Kidney tubule cell (primary cell): Measurements from ENCODE around the gene PABPN1L.

ENCODE experiments used
- DNase-seq: peaks from one replicate; pipeline ENCODE4 v3.0.0-alpha.2; 2018; ENCODE audit warnings: low spot score

The PABPN1L gene

DNA sequence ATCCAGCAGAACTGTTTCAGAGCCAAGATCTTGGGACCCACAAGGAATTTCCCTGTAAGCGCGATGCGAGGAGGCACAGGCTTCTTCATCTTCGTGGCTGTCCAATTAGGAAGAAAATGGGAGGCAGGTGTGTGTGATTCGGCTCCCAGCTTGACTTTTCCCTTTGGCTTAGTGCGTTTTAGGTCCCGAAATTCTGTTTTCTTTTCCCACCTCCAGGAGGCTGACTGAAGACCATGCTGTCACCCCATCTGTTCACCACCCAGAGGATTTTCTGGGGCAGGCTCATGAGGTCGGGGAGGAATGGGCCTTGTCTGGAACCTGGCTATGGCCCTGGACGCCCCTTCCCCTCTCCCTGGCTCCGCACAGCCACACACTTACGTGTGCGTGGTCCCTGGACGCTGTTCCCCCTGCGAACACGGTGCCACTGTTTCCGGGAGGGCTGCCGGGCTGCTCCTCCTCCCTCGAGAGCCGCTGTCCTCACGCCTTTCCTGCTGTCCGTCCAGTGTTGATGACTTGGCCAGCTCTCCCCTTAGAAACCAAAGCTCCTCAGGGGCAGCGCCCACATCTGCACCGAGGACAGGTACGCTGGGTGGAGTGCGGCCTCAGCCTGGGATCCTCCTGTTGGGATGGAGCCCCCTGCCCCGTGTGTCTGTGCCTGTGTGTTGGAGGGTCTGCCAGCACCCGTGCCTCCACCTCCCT, 2.7 kb upstream of the PABPN1L start:
- no peak for DNase-seq

DNA sequence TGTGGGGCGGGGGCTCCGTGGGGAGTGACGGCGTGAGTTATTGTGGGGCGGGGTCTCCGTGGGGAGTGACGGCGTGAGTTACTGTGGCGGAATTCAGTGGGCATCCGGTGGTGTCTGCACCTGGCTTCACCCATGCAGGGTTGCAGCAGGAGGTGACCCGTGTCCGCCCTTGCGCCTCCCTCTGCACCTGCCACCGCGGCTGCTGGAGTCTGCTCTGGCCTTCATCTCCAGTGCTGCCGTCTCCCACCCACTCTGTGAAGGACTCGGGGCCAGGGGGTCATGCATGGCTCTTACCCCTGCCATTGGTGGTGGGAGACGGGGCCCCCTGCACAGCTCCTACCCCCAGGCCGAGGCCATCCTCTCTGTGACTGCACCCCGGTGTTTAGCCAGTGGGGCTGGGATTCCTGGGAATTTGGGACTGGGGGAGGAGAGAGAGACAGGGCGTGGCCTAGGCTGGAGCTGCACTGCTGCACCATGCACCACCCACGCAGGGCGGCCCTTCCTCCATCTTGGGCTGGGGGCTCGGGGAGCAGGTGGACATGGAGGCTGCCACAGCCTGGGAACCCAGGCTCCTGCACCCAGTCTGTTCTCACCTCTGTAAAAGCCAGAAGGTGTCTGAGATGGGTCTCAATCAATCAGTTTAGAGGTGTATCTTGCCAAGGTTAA, 1.3 kb upstream of the PABPN1L start:
- no peak for DNase-seq

DNA sequence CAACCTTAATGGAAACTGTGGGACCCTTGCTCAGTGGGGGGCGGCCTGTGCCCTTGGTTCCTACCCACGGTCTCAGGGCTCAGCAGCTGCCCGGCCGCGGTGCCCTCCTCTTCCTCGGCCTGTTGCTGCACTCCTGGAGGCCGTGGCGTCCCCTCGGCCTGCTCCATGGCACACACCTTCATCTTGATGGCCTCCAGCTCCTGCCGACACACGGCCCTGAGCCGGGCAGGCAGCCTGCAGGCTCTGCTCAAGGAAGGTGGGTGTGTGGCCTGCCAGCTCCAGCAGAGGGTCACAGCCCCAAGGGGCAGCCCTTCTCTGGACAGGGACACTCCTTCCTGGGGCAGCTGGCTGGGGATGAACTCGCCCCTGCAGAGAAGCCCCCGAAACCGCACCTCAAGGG, 718 bp downstream of the PABPN1L start:
- DNase-seq, result no peak

DNA sequence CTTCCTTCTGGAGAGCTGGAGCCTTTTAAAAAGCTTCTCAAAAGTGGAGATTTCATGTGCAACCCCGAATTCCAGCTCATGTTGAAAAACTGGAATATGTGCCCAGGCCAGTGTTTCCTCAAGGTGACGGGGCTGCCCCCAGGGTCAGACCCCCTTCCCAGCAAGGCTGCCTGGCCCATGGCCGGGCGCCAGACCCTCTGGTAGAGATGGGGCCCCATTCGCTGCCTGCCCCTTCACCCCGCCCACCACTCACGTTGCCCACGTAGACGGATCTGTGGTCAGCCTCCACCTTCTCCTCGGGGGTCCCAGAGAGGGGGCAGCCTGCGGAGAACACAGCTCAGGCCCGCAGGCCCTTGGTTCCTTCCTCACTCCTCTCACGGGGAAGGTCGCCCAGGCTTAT, 1.1 kb downstream of the PABPN1L start:
- DNase-seq, result no peak

DNA sequence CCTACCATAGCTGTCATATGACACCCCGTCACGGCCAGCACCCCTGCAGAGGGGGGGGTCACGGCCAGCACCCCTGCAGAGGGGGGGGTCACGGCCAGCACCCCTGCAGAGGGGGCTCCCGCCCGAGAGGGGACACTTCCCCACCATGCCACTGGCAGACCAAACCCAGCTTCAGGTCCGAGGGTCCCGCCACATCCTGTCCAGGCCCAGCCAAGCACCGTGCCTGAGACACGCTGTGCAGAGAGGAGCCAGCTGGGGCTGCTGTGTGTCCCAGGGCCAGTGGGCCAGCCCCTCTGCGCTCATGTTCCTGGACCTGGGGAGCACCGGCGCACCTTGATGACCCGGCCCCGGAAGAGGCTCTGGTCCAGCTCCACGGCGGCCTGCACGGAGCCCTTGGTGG, 1.9 kb downstream of the PABPN1L start:
- DNase-seq, result no peak

DNA sequence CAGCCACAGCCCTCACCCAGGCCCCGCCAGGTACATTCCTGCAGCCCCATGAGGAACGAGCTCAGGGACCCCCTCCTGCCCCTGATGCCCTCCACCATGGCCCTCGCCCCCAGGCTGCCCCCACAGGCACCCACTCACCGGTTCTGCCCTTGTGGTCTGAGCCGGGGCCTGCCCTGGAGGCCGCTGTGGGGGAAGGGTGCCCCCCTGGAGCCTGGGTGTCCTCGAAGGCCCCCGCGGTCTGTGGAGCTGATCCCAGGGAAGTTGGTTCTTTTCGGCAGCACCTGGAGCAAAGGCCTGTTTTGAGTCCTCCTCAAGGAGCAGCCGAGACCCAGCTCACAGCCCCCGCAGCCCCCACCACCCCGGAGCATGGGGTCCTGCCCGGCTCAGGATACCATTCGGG, 2.4 kb downstream of the PABPN1L start:
- no peak for DNase-seq

DNA sequence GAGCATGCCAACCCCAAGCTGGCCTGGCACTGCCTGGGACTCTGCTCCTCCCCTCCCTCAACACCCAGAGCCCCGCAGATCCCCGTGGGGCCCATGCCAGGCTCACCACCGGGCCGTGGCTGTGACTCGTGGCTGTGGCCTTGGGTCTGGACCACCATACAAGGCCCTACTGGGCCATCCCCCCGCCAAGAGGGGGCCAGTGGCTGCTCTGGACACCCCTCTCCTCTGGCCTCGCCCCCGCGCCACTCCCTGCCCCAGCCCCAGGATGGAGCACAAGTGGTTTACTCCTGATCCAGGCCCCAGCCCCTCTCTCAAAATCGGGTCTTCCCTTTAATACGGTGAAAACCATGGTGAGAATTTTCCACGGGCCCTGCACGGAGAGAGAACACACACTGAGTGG, 3.0 kb downstream of the PABPN1L start:
- no peak for DNase-seq

DNA sequence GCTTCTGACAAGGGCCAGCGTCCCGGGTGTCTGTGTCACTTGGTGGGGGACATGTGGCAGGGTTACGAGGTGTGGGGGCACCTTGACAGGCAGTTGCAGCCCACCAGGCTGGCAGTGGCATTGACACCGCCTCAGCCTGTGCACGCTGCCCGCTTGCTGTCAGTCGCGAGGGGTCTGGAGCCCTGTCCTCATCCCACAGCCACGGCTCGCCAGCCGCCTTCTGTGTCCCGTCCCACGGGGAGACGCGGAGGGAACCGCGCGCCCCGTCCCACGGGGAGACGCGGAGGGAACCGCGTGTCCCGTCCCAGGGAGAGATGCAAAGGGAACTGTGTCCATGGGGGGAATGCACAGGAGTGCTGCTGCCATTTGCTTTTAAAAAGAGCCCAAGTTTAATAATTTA, 3.5 kb downstream of the PABPN1L start:
- no peak for DNase-seq

DNA sequence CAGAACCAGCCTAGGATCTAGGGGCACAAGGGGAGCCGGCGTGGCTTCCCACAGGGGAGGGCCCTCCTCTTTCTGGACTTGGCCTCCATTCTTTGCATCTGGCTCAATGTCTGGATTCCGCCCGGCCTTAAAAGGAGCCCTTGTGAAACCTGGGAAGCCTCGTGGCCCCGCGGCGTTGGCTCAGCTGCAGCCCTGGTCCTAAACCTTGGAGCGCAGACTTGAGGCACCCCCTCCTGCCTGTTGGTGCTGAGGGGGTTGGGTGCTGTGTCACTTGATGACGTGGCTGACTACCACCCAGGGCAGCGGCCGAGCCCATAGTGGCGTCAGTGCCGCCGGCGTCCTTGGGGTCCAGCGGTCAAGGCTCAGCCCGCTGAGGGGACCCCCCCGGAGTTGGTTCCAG, 5.1 kb downstream of the PABPN1L start:
- DNase-seq, result no peak

DNA sequence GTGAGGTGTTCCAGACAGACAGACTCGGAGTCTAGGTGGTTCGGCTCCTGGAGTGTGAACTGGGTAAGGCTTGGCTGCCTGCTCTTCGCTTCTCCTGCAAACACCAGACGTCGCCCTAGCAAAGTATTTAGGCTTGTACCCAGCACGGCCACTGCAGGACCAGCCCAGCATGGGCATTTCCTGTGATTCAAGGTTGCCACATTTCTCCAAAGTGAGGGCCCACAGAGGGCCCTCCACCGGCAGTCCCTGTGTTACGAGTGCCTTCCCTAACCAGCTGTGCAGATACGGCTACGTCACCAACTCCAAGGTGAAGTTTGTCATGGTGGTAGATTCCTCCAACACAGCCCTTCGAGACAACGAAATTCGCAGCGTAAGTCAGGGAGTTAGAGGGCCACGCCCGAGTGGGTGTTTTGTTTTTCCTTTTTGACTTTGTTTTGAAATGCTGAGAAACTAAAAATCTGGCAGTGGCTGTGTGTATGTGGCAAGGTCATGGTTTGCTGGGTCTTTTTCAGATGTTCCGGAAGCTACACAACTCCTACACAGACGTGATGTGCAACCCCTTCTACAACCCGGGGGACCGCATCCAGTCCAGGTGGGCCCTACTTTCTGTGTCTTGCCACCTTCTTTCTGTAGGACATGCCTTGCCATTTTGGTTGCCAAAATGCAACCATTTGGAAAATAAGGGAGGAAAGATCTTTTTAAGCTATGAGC, 6.9 kb downstream of the PABPN1L start:
- DNase-seq, result no peak

DNA sequence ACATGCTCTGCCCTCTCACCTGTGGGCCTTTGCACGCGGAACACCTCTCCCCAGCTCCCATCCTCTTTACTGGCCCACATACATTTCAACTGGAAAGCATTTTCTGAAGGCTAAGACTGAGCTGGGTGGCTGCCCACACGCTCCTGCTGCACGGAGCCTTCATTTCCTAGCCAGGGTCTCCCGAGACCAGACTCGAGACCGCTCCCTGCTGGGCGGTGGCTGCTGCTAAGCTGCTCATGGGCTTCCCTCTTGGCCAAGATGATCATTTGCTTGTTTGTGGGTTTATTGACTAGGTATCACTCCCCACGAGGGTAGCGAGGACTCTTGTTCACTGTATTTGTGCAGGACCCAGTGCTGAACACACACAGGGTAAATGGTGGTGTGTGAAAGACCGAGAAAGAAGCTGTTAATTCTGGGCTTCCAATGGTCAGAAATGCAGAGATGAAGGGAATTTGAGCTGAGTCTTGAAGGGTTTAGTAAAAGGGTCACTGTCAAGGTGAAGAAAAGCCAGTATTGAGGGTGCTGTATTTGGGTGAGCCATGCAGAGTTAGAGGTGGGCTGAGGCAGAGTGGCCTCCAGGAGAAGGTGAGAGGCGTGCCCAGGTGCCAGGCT, 8.6 kb downstream of the PABPN1L start:
- DNase-seq, result peak; percentile 79

DNA sequence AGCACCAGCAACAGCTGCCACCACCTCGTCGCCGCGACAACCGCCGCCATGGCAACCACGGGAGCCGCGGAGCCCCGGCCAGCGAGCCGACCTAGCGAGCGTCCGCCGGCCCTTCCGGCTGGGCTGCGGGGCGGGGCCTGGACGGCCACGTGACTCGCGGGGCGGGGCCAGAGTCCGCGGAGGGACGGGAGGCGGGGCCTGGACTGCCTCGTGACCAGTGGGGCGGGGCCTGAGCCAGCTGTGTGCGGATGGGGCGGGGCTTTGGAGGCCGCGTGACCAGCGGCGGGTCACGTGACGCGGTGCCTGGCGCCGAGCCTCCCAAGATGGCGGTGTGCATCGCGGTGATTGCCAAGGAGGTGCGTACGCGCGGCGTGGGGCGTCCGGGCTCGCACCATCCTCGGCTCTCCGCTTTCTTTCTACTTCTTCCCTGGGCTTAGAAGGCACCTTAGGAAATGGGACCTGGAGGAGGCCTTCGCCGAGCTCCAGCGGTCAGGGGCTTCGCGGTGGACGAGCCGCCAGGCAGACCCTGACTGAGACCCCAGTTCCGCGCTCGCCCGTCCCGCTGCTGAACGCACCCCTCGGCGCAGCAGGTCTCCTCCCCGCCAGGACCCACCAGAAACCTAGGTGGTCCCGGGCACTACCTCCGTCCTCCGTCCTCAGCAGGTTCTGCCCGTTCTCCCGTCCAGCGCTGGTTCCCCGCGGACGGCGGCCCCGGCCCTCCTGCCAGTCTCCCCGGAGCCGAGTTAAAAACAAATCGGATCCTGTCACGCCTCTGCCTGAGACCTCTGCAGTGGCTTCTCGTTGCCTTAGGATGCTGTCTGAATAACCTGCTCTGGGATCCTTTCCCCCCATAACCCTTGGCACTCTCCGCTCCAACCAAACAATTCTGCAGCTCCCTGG, 9.4 kb downstream of the PABPN1L start, which contains the start of the genes GALNS and TRAPPC2L:
GALNS (minus strand) TSS at position 120 of the 900 bp plus-strand sequence; CDS start at position 50, 70 bp downstream.
TRAPPC2L (plus strand) TSS at position 300 of the 900 bp plus-strand sequence; CDS start at position 324, 24 bp downstream.
- DNase-seq, result peak; percentile 95

DNA sequence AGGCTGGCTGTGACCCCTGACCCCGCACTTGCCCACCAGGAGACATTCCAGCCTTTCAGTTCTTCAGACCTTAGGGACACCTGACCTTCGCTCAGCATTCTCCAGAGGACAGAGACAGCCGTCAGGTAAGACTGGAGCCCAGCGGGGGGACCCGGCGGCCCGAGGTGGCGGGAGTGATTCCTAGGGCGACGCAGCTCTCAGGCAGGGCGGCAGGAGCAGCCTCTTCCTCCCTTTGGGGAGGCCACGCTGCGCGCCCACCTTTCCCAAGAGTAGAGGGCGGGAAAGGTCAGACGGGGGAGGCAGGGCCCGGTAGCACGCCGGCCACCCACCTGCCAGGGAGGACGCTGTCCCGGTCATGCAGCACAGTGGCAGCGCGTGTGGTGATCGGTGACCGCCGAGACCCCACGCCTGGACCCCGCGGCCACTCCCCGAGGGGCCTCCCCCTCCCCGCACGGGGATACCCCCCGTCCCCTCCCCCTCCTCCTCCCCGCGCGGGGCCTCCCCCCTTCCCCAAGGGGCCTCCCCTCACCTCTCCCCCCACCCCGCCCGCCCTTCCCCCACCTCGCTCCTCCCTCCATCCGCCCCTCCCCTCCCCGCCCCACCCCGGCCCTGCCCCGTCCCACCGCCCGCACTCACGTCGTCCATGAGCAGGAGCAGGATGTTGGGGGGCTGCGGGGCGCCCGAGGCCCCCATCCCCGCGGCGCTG, 10.2 kb downstream of the PABPN1L start:
- DNase-seq, result no peak

DNA sequence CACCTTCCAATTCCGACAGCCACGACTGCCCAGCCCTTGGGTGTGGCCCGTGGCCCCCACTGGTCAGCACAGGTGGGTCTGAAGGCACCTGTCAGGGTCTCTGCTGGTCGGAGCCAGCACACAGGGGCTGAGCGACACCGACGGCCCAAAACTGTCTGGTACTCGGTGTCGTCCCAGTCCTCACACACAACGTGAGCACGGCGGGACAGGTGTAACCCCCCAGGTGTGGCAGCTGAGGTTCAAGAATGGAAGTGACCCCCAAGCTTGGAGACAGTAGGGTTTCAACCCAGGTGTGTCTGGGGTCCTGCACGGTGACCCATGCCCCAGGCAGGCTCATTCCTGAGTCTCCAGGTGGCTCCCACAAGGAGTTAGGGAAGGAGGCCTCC, 10.7 kb downstream of the PABPN1L start:
- no peak for DNase-seq

DNA sequence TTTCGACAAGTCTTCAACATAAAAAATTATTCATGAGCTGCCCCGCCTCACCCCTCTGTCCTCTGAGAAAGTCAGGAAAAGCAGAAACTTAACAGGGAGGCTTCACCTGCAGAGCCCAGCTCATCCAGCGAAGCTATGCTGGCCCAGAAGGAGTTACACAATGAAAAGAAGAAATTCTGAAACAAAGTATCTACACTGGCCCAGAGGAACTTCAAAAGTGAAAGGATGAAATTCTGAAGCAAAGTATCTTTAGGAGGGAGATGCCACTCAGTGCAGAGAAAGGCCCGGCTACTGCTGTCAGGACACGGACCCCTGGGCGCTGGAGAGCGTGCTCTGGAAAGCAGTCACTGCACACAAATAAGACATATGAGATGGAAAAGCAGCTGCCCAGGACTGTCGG, 11.3 kb downstream of the PABPN1L start:
- DNase-seq, result no peak

DNA sequence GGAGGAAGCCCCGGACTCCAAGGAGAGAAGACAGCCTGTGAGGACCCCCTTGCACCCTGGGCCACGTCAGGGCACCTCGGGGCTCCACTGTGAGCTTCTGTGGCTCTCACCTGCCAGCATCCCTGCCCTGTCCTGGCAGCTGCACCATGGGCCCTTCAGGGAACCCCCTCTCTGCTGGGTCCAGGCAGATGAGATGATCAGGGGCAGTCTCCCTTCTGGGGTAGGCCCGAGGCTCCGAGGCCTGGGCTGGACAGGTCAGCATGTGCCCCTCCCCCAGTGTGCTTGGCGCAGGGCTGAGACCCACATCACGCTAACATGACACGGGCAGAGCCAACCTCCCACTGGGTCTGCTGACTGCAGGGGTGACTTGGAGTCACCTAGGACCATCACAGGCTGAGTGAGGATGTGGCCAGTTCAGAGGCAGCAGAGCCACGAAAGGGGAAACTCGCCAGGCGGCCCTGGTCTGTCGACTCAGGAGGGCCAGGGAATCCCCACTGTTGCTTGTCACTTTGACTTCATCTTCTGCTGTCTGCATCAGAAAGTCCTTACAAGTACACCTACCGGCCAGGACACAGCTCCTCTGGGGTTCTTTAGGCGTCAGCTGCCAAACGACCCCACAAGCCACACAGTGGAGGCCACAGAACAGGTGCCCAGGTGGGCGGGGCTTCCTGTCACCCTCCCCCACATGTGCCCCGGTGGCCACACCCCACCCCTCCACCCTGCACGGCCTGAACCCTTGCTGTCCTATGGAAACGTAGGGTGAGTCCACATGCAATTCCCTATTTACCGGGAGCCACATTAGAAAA, 12.0 kb downstream of the PABPN1L start:
- DNase-seq, result no peak

DNA sequence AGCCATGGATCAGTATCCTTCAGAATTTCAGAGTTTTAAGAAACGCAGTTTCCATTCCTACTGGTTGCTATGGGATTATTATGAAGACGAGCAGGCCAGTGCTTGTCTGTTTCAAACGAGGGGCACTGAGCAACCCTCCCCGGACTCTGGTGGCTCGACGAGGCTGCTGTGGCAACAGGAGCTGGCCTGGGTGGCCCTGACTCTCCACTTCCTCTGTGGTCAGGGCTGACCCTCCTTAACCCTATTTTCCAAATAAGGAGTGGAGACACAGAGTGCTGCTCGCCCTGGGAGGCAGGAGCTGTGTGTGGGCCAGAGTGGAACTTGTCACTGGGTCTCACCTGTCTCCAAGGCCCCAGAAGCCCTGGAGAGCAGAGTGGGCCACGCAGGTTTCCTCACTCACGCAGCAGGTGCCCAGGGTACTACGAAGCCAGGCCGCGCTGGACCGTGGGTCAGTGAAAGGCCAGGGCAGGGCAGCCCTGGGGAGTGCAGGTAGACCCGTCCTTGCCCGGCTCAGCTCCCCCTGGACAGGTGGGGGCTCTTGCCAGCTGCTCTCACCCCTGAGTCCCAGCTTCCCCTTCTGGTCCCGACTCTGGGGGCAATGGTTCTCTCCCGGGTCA, 13.0 kb downstream of the PABPN1L start:
- DNase-seq, result no peak

DNA sequence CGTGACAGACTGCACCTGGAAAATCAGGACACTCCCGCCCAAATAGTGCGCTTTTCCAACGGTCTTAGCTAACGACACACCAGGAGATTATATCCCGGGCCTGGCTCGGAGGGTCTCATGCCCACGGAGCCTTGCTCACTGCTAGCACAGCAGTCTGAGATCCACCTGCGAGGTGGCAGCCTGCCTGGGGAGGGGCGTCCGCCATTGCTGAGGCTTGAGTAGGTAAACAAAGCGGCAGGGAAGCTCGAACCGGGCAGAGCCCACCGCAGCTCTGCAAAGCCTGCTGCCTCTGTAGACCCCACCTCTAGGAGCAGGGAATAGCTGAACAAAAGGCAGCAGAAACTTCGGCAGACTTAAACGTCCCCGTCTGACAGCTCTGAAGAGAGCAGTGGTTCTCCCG, 14.8 kb downstream of the PABPN1L start:
- DNase-seq, result no peak

DNA sequence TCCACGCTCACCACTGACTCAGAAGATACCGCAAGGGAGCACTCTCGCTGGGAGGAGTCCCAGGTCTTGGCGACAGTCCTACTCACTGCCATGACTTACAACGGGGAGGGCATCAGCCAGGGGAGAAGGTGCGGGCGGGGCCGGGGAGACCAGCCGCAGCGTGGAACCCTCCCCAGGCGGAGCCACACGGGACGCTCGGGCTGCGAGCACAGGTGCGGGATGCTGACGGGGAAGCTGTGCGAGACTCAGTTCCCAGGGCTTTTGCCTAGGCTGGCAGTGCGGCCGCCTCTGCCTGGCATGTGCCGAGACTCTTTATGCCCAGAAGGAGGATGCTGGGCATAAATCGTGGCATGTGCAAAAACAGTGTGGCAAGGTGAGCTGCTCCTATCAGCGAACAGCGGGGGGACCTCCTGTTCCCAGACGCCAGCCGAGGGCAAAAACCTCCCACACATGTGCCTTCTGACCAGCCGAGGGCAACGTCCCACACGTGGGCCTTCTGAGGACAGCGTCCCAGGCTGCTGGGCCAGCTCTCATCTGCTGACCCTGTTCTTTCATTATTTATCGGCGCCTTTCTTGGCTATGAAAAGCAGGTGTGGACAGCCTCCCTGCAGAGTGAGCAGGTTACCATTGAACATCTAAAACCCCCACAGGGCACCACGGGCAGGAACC, 15.8 kb downstream of the PABPN1L start:
- DNase-seq, result no peak
